Endothelial cell of umbilical vein (primary cell): ENCODE data around the gene PLA2G6. TPM values are rescaled to one million over a fixed set of nuclear protein-coding genes. Genes with fewer than 3 reads are reported as not detected.

Experiments
- BruUV-seq: library from RNA; stranded (reverse); fragments of 400-500 nt; replicated peaks from 2 replicates; lab custom pipeline; 2021; lab: Mats Ljungman, UMichigan
- CTCF ChIA-PET: fragments of 300-600, 350-600 bp; sonication (Branson Sonifier 250); formaldehyde crosslinking; loops from one replicate; lab custom pipeline; 2021; ENCODE audit warnings: antibody characterized with exemption, inconsistent platforms; lab: Charles Lee
- POLR2A ChIA-PET: fragments of 300-600, 350-600 bp; sonication (Branson Sonifier 250); formaldehyde crosslinking; loops from one replicate; lab custom pipeline; 2021; ENCODE audit warnings: antibody characterized with exemption, inconsistent platforms; lab: Charles Lee
- DNase-seq: peaks from one replicate; pipeline ENCODE4 v3.0.0-alpha.2; 2011; ENCODE audit warnings: low read depth, low spot score
- FAIRE-seq: peaks from 2 replicates; lab custom pipeline; 2011; peaks lifted over from hg19 to GRCh38; lab: Jason Lieb, UNC
- H2AFZ ChIP-seq: 2 replicates; pipeline ENCODE4 v1.6.0; 2012; ENCODE audit warnings: low read depth, low read length, control low read depth, inconsistent platforms
- H3K27ac ChIP-seq: 2 replicates; pipeline ENCODE4 v1.5.1; 2011; ENCODE audit warnings: low read depth, mild to moderate bottlenecking, control low read depth, low read length, moderate library complexity; ENCODE audit not compliant: insufficient read depth
- H3K27me3 ChIP-seq, 2 experiments: 2 replicates each; pipeline versions ENCODE4 v1.6.0 to v1.6.1; 2011; ENCODE audit warnings: low read length in 2 of 2, mixed read lengths in 1 of 2; ENCODE audit not compliant: control insufficient read depth in 2 of 2, insufficient read depth in 2 of 2
- H3K36me3 ChIP-seq, 2 experiments: 2 replicates in 1 of 2; 3 replicates in 1 of 2; pipeline ENCODE4 v1.5.1; 2011; ENCODE audit warnings: low read length in 2 of 2, mild to moderate bottlenecking in 1 of 2, moderate library complexity in 1 of 2; ENCODE audit not compliant: control insufficient read depth in 2 of 2, insufficient read depth in 2 of 2; ENCODE audit errors: extremely low read depth in 1 of 2
- H3K4me1 ChIP-seq: 3 replicates; pipeline ENCODE4 v1.5.1; 2011; ENCODE audit warnings: mild to moderate bottlenecking, low read length; ENCODE audit not compliant: control insufficient read depth, insufficient read depth; ENCODE audit errors: extremely low read depth
- H3K4me2 ChIP-seq: 2 replicates; pipeline ENCODE4 v1.6.1; 2011; ENCODE audit warnings: low read length, control low read depth, mixed read lengths; ENCODE audit not compliant: insufficient read depth
- H3K4me3 ChIP-seq, 3 experiments: fragments of 200-600 bp in 1 of 3; sonication (generic), shearing (Covaris generic) in 1 of 3; replicated peaks in 1 of 3; 2 replicates each; pipeline ENCODE4 v1.5.1; 2011 to 2016; ENCODE audit warnings: control low read depth in 3 of 3, low read length in 3 of 3, mild to moderate bottlenecking in 2 of 3, inconsistent platforms in 1 of 3, low read depth in 1 of 3, moderate library complexity in 1 of 3; ENCODE audit not compliant: insufficient read depth in 1 of 3
- H3K79me2 ChIP-seq: 2 replicates; pipeline ENCODE4 v1.6.0; 2012; ENCODE audit warnings: low read length, inconsistent platforms; ENCODE audit not compliant: control insufficient read depth, insufficient read depth
- H3K9ac ChIP-seq: replicated peaks from 2 replicates; pipeline ENCODE3; 2011; ENCODE audit warnings: low read length, control low read depth; ENCODE audit not compliant: insufficient read depth; ENCODE audit errors: extremely low read depth
- H3K9me1 ChIP-seq: replicated peaks from 3 replicates; pipeline ENCODE4 v1.6.0; 2011; ENCODE audit warnings: mild to moderate bottlenecking, low read length; ENCODE audit not compliant: control insufficient read depth, insufficient read depth; ENCODE audit errors: extremely low read depth
- H3K9me3 ChIP-seq: replicated peaks from 2 replicates; pipeline ENCODE4 v1.5.1; 2012; ENCODE audit warnings: low read length, inconsistent platforms; ENCODE audit not compliant: control insufficient read depth, insufficient read depth
- H4K20me1 ChIP-seq: replicated peaks from 2 replicates; pipeline ENCODE3; 2011; ENCODE audit warnings: mild to moderate bottlenecking, low read length; ENCODE audit not compliant: control insufficient read depth, insufficient read depth; ENCODE audit errors: extremely low read depth
- CTCF ChIP-seq, 2 donors: IDR thresholded peaks; 1 replicate in 1 of 2; 2 replicates in 1 of 2; pipeline ENCODE4 v1.5.1; 2011; ENCODE audit warnings: low read length in 2 of 2, mild to moderate bottlenecking in 2 of 2, moderate library complexity in 2 of 2, control low read depth in 1 of 2, inconsistent platforms in 1 of 2, low read depth in 1 of 2; ENCODE audit not compliant: insufficient read depth in 1 of 2; ENCODE audit errors: extremely low read depth in 1 of 2
- EZH2 ChIP-seq: IDR thresholded peaks from 2 replicates; pipeline ENCODE4 v1.6.1; 2012; ENCODE audit warnings: borderline replicate concordance, low read depth, mild to moderate bottlenecking, moderate library complexity, low read length, inconsistent platforms; ENCODE audit not compliant: severe bottlenecking
- FOS ChIP-seq: IDR thresholded peaks from 2 replicates; pipeline ENCODE4 v1.6.1; 2011; ENCODE audit warnings: mild to moderate bottlenecking, low read length, moderate library complexity, borderline replicate concordance; ENCODE audit not compliant: insufficient read depth
- GATA2 ChIP-seq: IDR thresholded peaks from 2 replicates; pipeline ENCODE4 v1.7.0; 2011; ENCODE audit warnings: low read depth, mild to moderate bottlenecking, moderate library complexity, mixed read lengths, low read length; ENCODE audit not compliant: insufficient read length, insufficient read depth
- JUN ChIP-seq: IDR thresholded peaks from 2 replicates; pipeline ENCODE4 v1.6.1; 2011; ENCODE audit warnings: borderline replicate concordance, low read depth; ENCODE audit not compliant: insufficient read length, insufficient read depth
- MAX ChIP-seq: IDR thresholded peaks from 2 replicates; pipeline ENCODE4 v1.6.1; 2011; ENCODE audit not compliant: insufficient read depth, insufficient read length
- MYC ChIP-seq: IDR thresholded peaks from one replicate; pipeline ENCODE4 v1.6.1; 2011; ENCODE audit warnings: mild to moderate bottlenecking, low read depth, low read length
- POLR2A ChIP-seq: IDR thresholded peaks from 2 replicates; pipeline ENCODE4 v1.6.1; 2012; ENCODE audit warnings: low read depth, mild to moderate bottlenecking, control low read depth, low read length
- POLR2AphosphoS5 ChIP-seq: IDR thresholded peaks from 2 replicates; pipeline ENCODE4 v1.6.1; 2012; ENCODE audit warnings: low read depth, mild to moderate bottlenecking, control low read depth, low read length, moderate library complexity; ENCODE audit not compliant: insufficient read depth
- dilution Hi-C: fragments of 300-500 bp; cut with MboI; formaldehyde crosslinking; loops from one replicate; pipeline ENCODE4 v1.15.0; 2019; ENCODE audit warnings: low sequenced_read_pairs; ENCODE audit not compliant: extremely low pct_ligation_motif_present
- intact Hi-C: fragments of 100-400 bp; cut with micrococcal nuclease; formaldehyde crosslinking; loops from one replicate; pipeline ENCODE4 v1.10.0; 2022
- polyA plus RNA-seq, 4 experiments: library from polyadenylated mRNA; depleted of rRNA in 3 of 4; stranded (reverse) in 3 of 4; unstranded in 1 of 4; fragments of >200 nt; gene quantifications; 2 replicates each; pipeline versions ENCODE4 v1.2.1 to v1.2.3, GENCODE V29; 2011 to 2012; ENCODE audit warnings: missing spikeins in 1 of 4
- total RNA-seq: library from RNA; stranded (reverse); gene quantifications from 2 replicates; pipeline ENCODE4 v1.2.3, GENCODE V29; 2021

PLA2G6 gene
- total and polyA plus RNA-seq, 2 donors (not counting 3 experiments of a cell fraction or from before 2014, with no cell fraction given): 6.6 to 10.3 TPM

GRCh38 chr22:38111925-38112355 lies 69.7 kb downstream of the PLA2G6 start:
- H3K27ac ChIP-seq: no peak overlapping the region
- no peak overlapping the region for H3K4me3 ChIP-seq
- no peaks in the 10 kb centered on the region for H3K27me3 ChIP-seq
- H4K20me1 ChIP-seq: no peaks in the 10 kb centered on the region
- no peak overlapping the region for H3K4me2 ChIP-seq
- H3K79me2 ChIP-seq: no peaks in the 10 kb centered on the region
- no peak overlapping the region for H3K9ac ChIP-seq
- no peaks in the 10 kb centered on the region for H3K4me1 ChIP-seq
- no peaks in the 10 kb centered on the region for H3K9me1 ChIP-seq
- no peak overlapping the region for H2AFZ ChIP-seq
- CTCF ChIA-PET: interaction anchor here (1.4 kb wide), 1 partner anchor 64 kb away, joined by 3 read pairs; no protein-coding TSS in a partner anchor
- no peak for FAIRE-seq
- BruUV-seq: no TSS peak
- no peaks in the 10 kb centered on the region for H3K9me3 ChIP-seq
- DNase-seq: no peak
- H3K36me3 ChIP-seq: no peaks in the 10 kb centered on the region
- intact Hi-C loops (no loop called here), dilution Hi-C loops (no loop called here)
- POLR2A ChIA-PET: no interaction called here
- TF ChIP-seq POLR2A (no peak), GATA2 (no peak), POLR2AphosphoS5 (no peak), EZH2 (no peak), MAX (no peak), JUN (no peak), CTCF (IDR thresholded peaks at IDR 0.05; ENCODE audit: extremely low read depth in 1 of 2, insufficient read depth in 1 of 2, low read depth in 1 of 2, low read length in 2 of 2) (no peak), FOS (no peak), MYC (no peak)
